OCI-M1 (cell line): ENCODE results near the gene SLC26A8.
"Not testable (repeated sequence)": the region's sequence is repeated elsewhere in the genome, so short reads cannot be mapped to it uniquely, and the experiment has no call there.

Experiments
- DNase-seq: peaks from one replicate; lab custom pipeline; 2025; lab: John Stamatoyannopoulos, UW

SLC26A8 gene

DNA sequence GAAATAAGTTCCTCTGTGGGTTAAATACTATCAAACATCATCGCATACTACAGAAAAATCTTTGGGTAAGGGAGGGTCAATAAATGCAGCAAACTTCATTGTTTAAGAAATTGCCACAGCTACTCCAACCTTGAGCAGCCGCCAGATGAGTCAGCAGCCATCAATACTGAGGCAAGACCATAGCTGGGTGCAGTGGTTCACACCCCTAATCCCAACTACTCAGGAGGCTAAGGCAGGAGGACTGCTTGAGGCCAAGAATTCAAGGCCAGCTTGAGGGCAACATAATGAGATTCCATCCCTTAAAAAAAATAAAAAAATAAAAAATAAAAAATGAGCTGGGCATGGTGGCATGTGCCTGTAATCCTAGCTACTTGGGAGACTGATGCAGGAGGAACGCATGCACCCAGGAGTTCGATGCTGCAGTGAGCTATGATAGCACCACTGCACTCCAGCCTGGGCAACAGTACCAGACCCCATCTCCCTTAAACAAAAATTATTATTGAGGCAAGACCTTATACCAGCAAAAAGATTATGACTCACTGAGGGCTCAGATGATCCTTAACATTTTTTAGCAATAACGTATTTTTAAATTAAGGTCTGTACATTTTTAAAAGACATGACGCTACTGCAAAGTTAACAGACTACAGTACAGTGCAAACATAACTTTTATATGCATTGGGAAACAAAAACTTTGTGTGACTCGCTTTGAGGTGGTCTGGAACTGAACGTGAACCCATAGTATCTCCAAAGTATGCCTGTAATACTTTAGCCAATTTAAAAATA, 112.4 kb downstream of the SLC26A8 start:
- DNase-seq: no peak

DNA sequence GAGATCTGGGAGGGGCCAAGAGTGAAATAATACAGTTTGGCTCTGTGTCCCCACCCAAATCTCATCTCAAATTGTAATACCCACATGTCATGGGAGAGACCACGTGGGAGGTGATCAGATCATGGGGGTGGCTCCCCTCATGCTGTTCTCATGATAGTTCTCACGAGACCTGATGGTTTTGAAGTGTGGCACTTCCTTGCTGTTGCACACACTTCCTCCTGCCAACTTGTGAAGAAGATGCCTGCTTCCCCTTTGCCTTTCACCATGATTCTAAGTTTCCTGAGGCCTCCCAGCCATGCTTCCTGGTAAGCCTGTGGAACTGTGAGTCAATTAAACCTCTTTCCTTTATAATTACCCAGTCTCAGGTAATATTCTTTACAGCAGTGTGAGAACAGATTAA, 114.9 kb downstream of the SLC26A8 start:
- not testable (repeated sequence) for DNase-seq

DNA sequence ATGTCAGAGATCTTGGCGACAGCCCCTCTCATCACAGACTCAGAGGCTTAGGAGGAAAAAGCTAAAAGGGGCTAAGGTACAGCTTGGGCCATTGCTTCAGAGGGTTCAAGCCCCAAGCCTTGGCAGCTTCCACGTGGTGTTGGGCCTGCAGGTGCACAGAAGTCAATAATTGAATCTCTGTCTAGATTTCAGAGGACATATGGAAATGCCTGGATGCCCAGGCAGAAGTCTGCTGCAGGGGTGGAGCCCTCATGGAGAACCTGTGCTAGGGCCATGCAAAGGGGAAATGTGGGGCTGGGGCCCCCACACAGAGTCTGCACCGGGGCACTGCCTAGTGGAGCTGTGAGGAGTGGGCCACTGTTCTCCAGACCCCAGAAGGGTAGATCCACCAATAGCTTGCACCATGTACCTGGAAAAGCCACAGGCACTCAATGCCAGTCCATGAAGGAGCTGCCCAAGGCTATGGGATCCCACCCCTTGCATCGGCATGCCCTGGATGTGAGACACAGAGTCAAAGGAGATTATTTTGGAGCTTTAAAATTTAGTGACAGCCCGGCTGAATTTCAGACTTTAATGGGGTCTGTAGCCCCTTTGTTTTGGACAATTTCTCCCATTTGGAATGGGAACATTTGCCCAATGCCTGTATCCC, 115.6 kb downstream of the SLC26A8 start:
- DNase-seq: peak; percentile 19

DNA sequence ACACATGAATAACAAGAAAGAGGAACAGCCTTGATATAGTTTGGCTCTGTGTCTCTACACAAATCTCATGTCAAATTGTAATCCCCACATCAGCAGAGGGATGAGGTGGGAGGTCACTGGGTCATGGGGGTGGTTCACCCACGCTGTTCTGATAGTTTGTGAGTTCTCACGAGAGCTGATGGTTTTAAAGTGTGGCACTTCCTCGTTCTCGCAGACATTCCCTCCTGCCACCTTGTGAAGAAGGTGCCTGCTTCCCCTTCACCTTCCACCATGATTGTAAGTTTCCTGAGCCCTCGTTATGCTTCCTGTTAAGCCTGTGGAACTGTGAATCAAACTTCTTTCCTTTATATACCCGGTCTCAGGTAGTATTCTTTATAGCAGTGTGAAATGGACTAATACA, 116.7 kb downstream of the SLC26A8 start:
- DNase-seq: peak; percentile 24

DNA sequence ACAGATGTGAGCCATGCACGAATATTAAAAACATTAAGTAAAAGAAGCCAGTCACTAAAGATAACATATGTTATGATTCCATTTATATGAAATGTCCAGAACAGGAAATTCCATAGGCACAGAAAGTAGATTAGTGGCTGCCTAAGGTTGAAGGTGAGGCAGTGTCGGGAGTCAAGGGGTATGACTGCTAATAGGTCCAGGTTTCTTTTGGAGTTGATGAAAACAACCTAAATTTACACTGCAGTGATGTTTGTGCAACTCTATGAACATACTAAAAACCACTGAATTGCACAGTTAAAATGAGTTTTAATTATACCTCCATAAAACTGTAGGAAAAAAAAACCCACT, 118.0 kb downstream of the SLC26A8 start:
- DNase-seq: no peak

DNA sequence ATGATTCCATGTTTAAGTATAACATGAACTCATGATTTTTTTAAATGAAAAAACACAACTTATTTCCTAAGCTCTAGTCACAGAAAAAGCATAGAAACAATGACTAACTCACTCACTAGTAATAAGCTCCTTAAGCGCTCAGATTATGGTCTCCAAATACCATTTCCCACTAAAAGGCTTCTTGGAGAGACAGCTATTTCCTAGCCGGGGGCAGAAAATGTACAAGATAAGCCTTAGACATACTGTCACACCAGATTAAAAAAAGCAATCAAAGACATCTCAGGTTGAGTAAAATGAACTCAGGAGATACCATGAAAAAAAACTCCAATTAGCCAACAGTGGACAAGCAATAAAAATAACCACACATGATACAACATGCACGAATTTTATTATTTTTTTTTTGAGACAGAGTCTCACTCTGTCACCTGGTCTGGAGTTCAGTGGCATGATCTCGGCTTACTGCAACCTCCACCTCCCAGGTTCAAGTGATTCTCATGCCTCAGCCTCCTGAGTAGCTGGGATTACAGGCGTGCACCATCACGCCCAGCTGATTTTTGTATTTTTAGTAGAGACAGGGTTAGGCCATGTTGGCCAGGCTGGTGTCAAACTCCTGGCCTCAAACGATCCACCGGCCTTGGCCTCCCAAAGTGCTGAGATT, 118.5 kb downstream of the SLC26A8 start:
- DNase-seq: no peak

DNA sequence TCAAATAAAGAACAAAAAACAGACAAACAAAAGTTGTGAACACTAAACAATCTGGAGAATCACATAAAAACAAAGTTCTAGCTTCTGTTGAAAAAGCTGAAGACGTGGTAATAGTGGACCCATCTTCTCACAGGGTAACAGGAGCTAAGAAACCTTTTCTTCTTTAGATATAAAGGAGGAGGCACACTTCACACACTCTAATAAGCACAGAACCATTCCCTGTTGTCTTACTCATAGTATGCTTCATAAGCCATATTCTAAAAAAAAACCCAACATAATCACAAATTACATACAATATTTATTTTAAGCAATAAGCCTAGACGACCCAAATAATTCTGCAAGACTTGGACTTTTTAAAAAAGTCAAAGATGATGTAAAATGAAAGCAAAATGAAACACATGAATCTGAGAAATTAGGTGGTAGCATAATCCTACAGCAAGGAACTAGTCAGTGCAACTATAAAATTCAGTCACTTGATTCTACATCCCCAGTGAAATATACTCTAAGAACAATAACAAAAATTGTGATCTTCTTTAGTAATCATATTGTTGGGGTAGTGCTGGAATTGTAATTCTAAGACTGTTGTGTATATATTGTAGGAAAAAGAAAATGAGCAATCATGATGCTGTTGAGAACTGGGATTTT, 119.2 kb downstream of the SLC26A8 start:
- no peak for DNase-seq

DNA sequence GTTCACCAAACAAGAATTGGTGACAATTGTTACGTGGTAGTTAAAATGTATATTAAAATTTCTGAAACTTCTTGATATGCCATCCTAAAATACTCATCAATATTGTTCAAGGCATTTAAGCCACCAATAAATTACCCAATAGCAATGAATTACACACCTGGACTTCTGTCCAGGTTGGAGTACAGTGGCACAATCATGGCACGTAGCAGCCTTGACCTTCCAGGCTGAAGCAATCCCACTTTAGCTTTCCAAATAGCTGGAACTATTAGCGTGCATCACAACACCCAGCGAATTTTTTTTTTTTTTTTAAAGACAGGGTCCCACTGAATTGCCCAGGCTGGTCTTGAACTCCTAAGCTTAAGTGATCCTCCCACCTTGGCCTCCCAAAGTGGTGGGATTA, 120.8 kb downstream of the SLC26A8 start:
- DNase-seq: no peak

DNA sequence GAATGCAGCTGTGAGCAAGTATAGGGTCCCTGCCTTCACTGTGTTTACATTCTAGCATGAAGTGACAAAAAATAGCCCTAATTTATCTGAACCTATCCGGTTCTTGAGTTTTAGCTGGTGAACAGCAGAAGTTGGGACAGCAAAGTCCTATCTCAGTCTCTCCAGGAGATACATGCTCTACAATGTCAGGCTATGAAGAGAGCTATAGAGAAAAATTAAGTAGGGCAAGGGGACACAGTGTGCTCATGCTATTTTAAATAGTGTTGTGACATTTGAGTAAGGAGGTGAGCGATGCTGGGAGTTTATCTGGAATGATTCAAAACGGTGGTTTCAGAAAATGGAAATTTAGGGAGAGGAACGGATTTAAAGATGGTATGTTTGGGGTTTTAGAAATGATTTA, 124.0 kb downstream of the SLC26A8 start:
- DNase-seq: no peak

DNA sequence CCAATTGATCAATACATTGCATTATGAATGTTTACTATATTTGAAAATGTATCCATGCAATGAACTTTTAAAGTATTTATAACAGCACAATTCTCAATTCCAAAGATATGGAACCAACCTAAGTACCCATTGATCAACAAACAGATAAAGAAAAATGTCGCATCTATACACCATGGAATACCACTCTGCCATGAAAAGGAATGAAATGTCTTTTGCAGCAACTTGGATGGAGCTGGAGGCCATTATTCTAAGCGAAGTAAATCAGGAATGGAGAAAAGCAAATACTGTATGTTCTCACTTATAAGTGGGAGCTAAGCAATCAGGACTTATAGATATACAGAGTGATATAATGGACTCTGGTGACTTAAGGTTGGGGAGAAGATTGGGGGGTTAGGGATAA, 126.4 kb downstream of the SLC26A8 start:
- no peak for DNase-seq

DNA sequence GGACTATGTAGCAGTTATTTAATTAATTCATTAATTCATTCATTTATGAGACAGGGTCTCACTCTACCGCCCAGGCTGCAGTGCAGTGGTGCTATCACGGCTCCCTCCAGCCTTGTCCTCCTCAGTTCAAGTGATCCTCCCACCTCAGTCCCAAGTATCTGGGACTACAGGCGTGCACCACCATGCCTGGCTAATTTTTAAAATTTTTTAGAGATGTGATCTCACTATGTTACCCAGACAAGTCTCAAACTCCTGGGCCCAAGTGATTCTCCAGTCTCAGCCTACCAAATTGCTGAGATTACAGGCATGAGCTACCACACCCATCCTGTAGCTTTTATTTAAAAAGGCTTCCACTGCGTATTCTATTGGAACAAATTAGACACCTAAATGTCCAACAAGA, 127.0 kb downstream of the SLC26A8 start:
- no peak for DNase-seq

DNA sequence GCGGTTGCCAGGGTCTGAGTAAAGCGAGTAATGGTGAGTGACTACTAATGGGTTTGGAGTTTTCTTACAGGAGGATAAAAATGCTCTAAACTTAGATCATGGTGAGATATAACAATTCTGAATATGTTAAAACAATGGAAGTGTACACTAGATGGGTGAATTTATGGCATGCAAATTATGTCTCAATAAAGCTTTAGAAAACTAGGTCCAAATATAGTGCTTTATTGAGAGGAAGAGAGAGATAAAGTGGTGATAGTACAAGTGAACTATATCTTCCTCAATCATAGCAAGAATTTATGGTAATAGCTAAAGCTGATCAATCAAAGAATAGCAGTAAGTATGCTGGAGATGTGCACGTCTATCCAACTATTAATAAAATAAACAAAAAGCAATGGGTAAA, 127.4 kb downstream of the SLC26A8 start:
- no peak for DNase-seq

DNA sequence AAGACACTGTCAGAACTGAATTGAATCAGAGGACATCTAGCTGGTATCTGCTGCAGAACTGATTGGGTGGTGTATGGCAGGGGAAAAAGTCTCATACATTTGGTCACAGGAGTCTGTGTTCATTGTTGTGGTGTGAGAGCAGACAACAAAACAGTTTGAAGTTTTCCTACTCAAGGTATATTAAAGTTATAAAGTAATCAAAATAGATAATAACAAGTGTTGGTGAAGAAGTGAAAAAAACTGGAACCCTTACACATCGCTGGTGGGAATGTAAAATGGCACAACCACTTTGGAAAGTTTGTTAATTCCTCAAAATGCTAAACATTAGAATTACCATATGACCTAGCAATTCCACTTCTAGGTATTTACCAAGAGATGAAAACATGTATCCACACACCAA, 128.2 kb downstream of the SLC26A8 start:
- DNase-seq: no peak

DNA sequence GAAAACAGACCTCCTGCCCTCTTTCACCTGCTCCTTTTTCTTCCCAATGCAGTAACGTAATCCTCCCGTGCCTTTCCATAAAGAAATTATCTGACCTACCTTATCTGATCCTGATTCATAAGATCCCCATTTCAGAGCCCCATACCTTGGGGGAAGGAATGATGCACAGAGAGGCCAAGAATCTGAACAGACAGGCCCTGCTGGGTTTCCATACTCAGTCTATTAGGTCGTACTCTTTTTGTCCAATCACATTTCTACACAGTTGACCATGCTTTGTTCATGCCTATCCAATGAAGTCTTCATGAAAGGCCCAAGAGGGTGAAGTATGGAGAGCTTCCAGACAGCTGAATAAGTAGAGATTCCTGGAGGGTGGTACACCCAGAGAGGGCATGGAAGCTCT, 128.9 kb downstream of the SLC26A8 start:
- DNase-seq: no peak

DNA sequence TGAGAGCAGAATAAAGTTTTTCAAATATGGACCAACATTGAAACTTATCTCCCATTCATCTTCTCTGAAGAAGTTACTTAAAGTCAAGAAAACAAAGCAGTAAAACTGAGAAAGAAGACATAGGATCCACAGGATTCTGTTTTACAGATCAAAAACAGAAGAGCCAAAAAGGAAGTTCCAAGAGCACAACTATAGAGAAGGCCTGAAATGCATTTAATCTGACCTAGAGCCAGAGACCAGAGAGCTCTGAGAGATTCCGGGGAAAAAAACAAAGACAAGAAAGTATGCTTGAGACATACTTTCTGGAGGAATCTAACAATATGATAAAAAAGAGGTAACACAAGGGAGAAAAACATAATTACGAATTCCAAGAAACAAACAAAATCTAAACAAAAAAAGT, 129.7 kb downstream of the SLC26A8 start:
- peak; percentile 42 for DNase-seq
